Epithelial cell of esophagus (primary cell): ENCODE measurements around the gene SRPK3.

Source experiments
- DNase-seq: peaks from one replicate; pipeline ENCODE4 v3.0.0; 2010; ENCODE audit warnings: low read depth
- H3K4me3 ChIP-seq: 2 replicates; pipeline ENCODE4 v1.5.1; 2011; ENCODE audit warnings: mild to moderate bottlenecking, low read length, control low read depth
- CTCF ChIP-seq: IDR thresholded peaks from 2 replicates; pipeline ENCODE4 v1.5.1; 2011; ENCODE audit warnings: low read depth, mild to moderate bottlenecking, low read length, control low read depth, inconsistent platforms; ENCODE audit not compliant: insufficient read depth; ENCODE audit errors: missing control alignments

SRPK3 gene

GRCh38 chrX:153797415-153798015 lies 16.7 kb downstream of the SRPK3 start:
- DNase-seq: no peak
- H3K4me3 ChIP-seq: no peak overlapping the region
- no peak for TF ChIP-seq CTCF

- no peak for TF ChIP-seq CTCF
- no peak for DNase-seq
- H3K4me3 ChIP-seq: no peak overlapping the region
These were observed 18.5 kb downstream of the SRPK3 start for GRCh38 chrX:153799326-153799725.

GRCh38 chrX:153800177-153800722 lies 19.4 kb downstream of the SRPK3 start:
- no peak overlapping the region for H3K4me3 ChIP-seq
- TF ChIP-seq CTCF: no peak
- DNase-seq: no peak

GRCh38 chrX:153800746-153801145 lies 19.9 kb downstream of the SRPK3 start:
- no peak for TF ChIP-seq CTCF
- no peak overlapping the region for H3K4me3 ChIP-seq
- no peak for DNase-seq

DNA sequence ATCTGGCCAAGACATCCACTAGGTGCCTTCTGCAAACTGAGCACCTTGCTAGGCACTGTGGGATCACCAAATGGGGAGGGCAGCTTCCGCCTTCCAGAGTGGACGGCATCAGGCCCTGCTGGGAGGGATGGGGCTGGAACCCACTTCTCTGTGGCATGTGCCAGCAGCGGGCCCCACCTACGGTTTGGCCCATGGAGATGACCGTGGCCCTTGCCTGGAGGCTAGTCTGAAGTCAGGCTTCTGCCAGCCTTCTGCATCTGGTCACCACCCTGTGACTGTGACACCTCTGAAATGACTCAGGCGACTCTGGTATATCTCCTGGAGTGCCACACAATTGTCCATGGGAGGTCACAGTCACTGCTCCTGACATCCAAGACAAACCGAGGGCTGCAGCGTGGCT lies 20.8 kb downstream of the SRPK3 start:
- TF ChIP-seq CTCF: no peak
- no peak for DNase-seq
- H3K4me3 ChIP-seq: no peak overlapping the region

GRCh38 chrX:153802513-153803045 lies 21.7 kb downstream of the SRPK3 start:
- TF ChIP-seq CTCF: no peak
- H3K4me3 ChIP-seq: no peak overlapping the region
- no peak for DNase-seq

DNA sequence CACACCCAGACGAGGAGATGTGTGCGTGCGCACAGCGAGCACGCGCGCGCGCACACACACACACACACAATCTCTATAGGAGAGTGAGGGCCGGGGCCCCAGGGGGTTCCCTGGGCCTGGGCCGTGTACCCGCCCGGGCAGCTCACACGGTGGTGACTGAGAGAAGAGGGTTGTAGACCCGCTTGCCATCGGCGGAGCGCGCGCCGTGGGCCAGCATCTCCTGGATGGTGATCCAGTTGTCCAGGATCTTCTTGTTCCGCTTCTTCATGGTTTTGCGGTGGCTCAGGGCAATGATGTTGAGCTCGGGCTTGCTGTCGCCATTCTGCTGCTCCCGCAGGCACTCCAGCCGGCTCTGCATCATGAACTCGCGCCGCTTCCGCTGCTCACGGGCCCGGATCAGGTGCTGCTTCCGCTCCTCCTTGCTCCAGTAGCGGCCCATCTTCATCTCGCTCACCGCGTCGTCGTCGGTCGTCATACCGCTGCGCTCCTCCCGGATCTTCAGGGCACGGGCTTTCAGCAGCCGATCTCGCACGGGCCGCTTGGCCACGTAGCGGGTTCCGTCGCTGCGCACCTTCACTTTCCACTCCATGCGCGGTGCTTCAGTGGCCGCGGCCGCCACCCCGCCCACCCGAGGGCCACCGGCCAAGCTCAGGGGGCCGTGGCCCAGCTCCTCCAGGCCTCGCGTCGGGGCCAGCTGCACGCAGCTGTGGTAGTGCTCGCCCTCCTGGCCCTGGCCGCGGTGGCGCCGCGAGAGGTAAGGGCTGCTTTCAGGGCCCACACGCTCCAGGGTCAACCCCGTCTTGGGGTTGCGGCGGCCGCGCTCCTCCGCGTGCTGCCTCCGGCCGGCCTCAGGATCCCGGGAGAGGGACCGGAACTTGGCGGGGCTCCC lies 22.6 kb downstream of the SRPK3 start:
- no peak overlapping the region for H3K4me3 ChIP-seq
- no peak for TF ChIP-seq CTCF
- no peak for DNase-seq
